Tibial nerve (tissue), 4 donors: ENCODE measurements around the gene TSR2. TPM values are rescaled to one million over a fixed set of nuclear protein-coding genes. Genes with fewer than 3 reads are reported as not detected.

Experiments used
- DNase-seq, 2 donors: peaks; one replicate each; pipeline ENCODE4 v3.0.0-alpha.2; 2019; ENCODE audit warnings: low spot score in 2 of 2
- H3K27ac ChIP-seq, 4 donors: fragments of 200-600 bp; sonication (generic) in 3 of 4; one replicate each; pipeline ENCODE4 v1.5.1; 2017 to 2019; ENCODE audit warnings: mild to moderate bottlenecking in 1 of 4
- H3K27me3 ChIP-seq, 2 donors: fragments of 200-600 bp; sonication (generic) in 1 of 2; one replicate each; pipeline versions ENCODE4 v1.5.1 to v1.6.0; 2017 to 2019
- H3K36me3 ChIP-seq, 3 donors: fragments of 200-600 bp; sonication (generic); one replicate each; pipeline ENCODE4 v1.5.1; 2018 to 2019
- H3K4me1 ChIP-seq, 4 donors: fragments of 200-600 bp; sonication (generic) in 3 of 4; one replicate each; pipeline ENCODE4 v1.5.1; 2017 to 2019
- H3K4me3 ChIP-seq, 4 donors: fragments of 200-600 bp; sonication (generic) in 3 of 4; one replicate each; pipeline ENCODE4 v1.5.1; 2017 to 2019; ENCODE audit warnings: mild to moderate bottlenecking in 1 of 4, moderate library complexity in 1 of 4
- H3K9me3 ChIP-seq, 4 donors: fragments of 200-600 bp; sonication (generic) in 3 of 4; one replicate each; pipeline ENCODE4 v1.5.1; 2017 to 2019
- EP300 ChIP-seq, 2 donors: sonication (generic); formaldehyde crosslinking; IDR thresholded peaks; one replicate each; pipeline ENCODE4 v1.6.1; 2017; ENCODE audit warnings: antibody characterized with exemption in 2 of 2, mild to moderate bottlenecking in 1 of 2
- POLR2A ChIP-seq, 2 donors: fragments of 450-650 bp; IDR thresholded peaks; one replicate each; pipeline ENCODE4 v1.6.1; 2017; ENCODE audit warnings: antibody characterized with exemption in 2 of 2, mild to moderate bottlenecking in 2 of 2, moderate library complexity in 2 of 2
- WGBS, 2 donors: methylation state at CpG; one replicate each; pipeline ENCODE4 v1.1.5; 2018; 5-methylcytosine and 5-hydroxymethylcytosine counted together
- total RNA-seq, 4 donors: library from RNA; depleted of rRNA; stranded (reverse); fragments of >200 nt; gene quantifications; one replicate each; pipeline ENCODE4 v1.1.0, GENCODE V29; 2016
- TF ChIP-seq, protein P1 (sequence below), 5 experiments: fragments of 200-600 bp in 3 of 5; fragments of 450-650 bp in 2 of 5; sonication (generic) in 3 of 5; IDR thresholded peaks; one replicate each; pipeline ENCODE4 v1.5.1; 2016 to 2019; ENCODE audit warnings: antibody characterized with exemption in 5 of 5, mild to moderate bottlenecking in 3 of 5, moderate library complexity in 2 of 5

Gene TSR2
- total RNA-seq, 4 donors from 2014 or later, result 24.0 to 40.8 (median 27.2) TPM

DNA sequence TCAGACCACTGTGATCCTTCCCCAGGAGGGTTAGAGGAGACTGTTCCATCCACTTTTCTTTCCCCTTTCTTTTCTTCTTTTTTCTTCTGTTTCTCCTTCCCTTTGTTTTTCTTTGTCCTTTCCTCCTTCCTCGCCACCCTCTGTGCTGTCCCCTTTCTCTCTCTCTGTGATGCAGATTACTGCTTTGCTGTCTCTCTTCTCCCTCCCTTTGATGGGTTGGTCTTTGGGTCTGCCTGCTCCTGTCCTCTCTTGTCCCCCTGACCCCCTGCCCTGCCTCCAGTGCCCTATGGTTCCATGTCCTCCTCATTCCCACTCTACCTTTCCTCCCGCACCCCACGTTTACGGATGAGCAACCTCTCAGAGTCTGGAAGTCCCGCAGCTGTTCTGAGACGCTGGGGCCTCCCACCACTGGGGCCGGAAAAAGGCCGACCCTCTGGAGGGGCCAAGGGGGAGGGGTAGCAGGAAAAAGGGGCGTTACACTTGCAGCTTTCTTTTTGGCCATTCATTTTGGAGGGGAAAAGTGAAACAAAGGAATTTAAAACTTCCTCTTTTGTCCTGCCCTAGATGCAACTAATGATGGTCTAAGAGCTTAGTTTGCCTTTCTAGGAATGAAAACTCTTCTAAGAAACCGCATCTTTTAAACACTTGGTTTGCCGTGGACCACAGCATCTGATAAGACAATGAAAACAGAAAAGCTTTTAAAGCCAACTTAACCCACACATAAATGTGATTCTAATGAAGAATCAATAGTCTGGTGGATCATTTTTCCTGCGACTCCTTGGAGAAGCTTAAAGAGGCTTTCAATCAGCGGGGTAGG is 24.5 kb upstream of the TSR2 start:
- 17 to 46% methylated on average over 13 of the region's 13 CpGs for WGBS, 2 donors
- no peak for DNase-seq
- no peaks in the 10 kb centered on the region for H3K36me3 ChIP-seq
- H3K27ac ChIP-seq, result no peak overlapping the region
- H3K4me1 ChIP-seq, result no peaks in the 10 kb centered on the region
- no peak for TF ChIP-seq POLR2A (IDR thresholded peaks at IDR 0.05)
- no peak overlapping the region for H3K4me3 ChIP-seq
- H3K9me3 ChIP-seq, result no peaks in the 10 kb centered on the region
- no peaks in the 10 kb centered on the region for H3K27me3 ChIP-seq

- H3K4me1 ChIP-seq, result no peaks in the 10 kb centered on the region
- H3K27me3 ChIP-seq, result no peaks in the 10 kb centered on the region
- WGBS, 2 donors, result 66 to 75% methylated on average over 2 of the region's 2 CpGs
- H3K27ac ChIP-seq, result no peak overlapping the region
- DNase-seq, result no peak
- no peak overlapping the region for H3K4me3 ChIP-seq
- H3K36me3 ChIP-seq, result no peaks in the 10 kb centered on the region
- no peaks in the 10 kb centered on the region for H3K9me3 ChIP-seq
- TF ChIP-seq EP300 (IDR thresholded peaks at IDR 0.05) (no peak), POLR2A (IDR thresholded peaks at IDR 0.05) (no peak)
- TF ChIP-seq, protein P1, sequence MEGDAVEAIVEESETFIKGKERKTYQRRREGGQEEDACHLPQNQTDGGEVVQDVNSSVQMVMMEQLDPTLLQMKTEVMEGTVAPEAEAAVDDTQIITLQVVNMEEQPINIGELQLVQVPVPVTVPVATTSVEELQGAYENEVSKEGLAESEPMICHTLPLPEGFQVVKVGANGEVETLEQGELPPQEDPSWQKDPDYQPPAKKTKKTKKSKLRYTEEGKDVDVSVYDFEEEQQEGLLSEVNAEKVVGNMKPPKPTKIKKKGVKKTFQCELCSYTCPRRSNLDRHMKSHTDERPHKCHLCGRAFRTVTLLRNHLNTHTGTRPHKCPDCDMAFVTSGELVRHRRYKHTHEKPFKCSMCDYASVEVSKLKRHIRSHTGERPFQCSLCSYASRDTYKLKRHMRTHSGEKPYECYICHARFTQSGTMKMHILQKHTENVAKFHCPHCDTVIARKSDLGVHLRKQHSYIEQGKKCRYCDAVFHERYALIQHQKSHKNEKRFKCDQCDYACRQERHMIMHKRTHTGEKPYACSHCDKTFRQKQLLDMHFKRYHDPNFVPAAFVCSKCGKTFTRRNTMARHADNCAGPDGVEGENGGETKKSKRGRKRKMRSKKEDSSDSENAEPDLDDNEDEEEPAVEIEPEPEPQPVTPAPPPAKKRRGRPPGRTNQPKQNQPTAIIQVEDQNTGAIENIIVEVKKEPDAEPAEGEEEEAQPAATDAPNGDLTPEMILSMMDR (IDR thresholded peaks at IDR 0.05), result no peak
Observed at GRCh38 chrX:54416965-54417364, 23.2 kb upstream of the TSR2 start.

GRCh38 chrX:54419559-54420302 is 20.5 kb upstream of the TSR2 start:
- DNase-seq, result no peak
- H3K4me1 ChIP-seq, result no peaks in the 10 kb centered on the region
- no peaks in the 10 kb centered on the region for H3K36me3 ChIP-seq
- no peaks in the 10 kb centered on the region for H3K9me3 ChIP-seq
- TF ChIP-seq EP300 (IDR thresholded peaks at IDR 0.05) (no peak), POLR2A (IDR thresholded peaks at IDR 0.05) (no peak)
- TF ChIP-seq, protein P1 (IDR thresholded peaks at IDR 0.05), result no peak
- H3K4me3 ChIP-seq, result no peak overlapping the region
- no peaks in the 10 kb centered on the region for H3K27me3 ChIP-seq
- 42 to 46% methylated on average over 3 of the region's 3 CpGs for WGBS, 2 donors
- no peak overlapping the region for H3K27ac ChIP-seq

GRCh38 chrX:54422168-54422567 is 18.0 kb upstream of the TSR2 start:
- no peak for TF ChIP-seq POLR2A (IDR thresholded peaks at IDR 0.05)
- TF ChIP-seq EP300 (IDR thresholded peaks at IDR 0.05), result no peak
- TF ChIP-seq, protein P1 (IDR thresholded peaks at IDR 0.05), result no peak
- Histone ChIP-seq H3K27ac (no peak overlapping the region), H3K4me3 (no peak overlapping the region), H3K36me3 (no peaks in the 10 kb centered on the region), H3K27me3 (no peaks in the 10 kb centered on the region), H3K9me3 (no peaks in the 10 kb centered on the region), H3K4me1 (no peaks in the 10 kb centered on the region)
- no peak for DNase-seq
- 55 to 75% methylated on average over 3 of the region's 3 CpGs for WGBS, 2 donors

DNA sequence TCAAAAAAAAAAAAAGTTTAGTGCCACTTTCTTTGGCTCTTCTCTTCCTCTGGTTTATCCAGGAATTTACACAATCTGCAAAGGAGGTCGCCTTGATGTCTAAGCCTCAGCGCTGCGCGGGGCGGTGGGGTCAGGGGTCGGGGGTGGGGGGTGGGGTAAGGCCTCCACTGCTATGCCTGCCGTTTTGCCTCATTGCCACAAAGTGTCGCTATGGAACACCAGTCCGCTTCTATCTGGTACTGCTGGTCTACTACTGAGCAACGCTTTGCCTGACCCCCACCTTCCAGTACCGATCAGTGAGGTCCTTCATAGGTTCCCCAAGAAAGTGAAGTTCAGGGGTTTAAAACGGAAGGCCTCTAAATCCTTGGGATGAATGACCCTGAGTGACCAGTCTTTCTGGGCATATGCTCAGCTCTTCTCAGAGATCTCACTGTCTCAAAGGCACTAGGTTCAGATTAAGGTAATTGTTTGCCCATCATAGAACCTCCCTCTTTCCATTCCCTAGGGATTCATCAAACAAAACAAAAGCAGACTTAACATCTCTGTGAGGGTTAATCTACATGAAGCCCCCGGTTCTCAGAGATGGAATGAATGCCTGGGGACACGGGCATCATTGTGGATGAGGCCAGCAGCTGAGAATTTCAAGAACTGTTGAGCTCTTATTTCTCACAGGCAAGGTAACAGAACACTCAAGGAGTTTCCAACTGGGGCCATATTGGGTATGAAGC is 16.9 kb upstream of the TSR2 start:
- Histone ChIP-seq H3K36me3 (no peaks in the 10 kb centered on the region), H3K4me3 (no peak overlapping the region), H3K27ac (no peak overlapping the region), H3K4me1 (no peaks in the 10 kb centered on the region), H3K9me3 (no peaks in the 10 kb centered on the region), H3K27me3 (no peaks in the 10 kb centered on the region)
- TF ChIP-seq, protein P1 (IDR thresholded peaks at IDR 0.05), result no peak
- no peak for TF ChIP-seq POLR2A (IDR thresholded peaks at IDR 0.05)
- no peak for TF ChIP-seq EP300 (IDR thresholded peaks at IDR 0.05)
- DNase-seq, result no peak
- 32 to 38% methylated on average over 12 to 14 of the region's 14 CpGs for WGBS, 2 donors
